DMS79 treated with DMSO at 0.1 percent for 48 hours (cell line): ENCODE results near the gene ENTREP3.

Source experiments
- DNase-seq: peaks from one replicate; lab custom pipeline; 2025; lab: John Stamatoyannopoulos, UW

Gene ENTREP3

DNA sequence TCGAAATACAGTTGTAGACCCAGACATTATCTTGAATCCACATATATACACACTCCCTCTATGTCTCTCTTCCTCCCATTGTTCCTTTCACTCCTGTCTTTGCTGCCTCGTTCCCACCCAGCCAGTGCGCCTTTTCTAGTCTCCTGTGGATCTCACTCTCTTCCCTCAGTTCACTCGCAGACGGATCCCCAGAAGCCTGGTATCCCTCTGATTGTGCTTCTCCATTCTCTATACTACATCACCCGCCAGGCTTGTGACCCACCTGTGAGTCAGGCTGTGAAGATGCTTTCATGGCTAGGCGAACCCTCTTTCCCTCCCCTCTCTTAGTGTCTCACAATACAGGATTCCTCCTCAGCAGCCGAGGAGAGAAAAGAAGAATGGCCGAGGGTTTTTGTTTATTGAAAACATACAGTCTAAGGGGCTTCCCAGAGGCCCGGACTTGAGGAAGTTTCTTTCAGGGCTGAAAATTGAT is 23.4 kb upstream of the ENTREP3 start:
- DNase-seq = no peak

DNA sequence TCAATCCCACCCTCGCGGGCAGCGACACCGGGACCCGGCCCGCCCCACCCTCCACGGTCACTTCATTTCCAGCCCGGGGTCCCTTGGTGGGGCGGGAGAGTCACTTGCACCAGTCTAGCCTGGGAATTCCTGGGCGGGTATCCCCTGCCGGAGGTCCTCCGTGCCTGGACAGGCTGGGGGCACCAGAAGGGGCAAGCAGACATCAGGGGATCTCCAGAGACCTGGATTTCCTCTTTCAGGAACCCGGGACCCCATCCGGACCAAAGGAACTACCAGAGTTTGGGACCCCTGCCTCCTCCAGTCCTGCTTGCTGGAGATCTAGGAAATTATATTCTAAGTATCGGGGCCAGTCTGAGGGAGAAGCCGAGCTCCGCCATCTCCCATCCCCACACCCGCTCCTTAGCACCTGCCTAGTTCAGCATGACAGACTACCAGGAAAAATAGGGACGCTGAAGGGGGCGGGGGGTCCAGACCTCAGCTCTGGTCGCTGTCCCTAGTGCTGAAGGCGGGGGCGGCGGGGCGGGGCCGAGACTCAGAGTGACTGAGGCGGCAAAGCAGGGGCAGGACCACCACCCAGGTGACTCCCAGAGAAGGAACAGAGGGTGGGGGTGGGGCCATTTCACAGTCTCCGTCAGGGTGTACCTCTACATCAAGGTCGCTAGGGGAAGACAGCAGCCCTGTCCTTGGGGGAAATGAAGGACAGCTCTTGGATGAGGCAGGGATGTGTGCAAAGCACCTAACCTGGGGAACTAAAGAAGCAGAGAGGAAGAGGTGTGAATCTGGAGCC is 22.8 kb upstream of the ENTREP3 start:
- peak; percentile 74 for DNase-seq

DNA sequence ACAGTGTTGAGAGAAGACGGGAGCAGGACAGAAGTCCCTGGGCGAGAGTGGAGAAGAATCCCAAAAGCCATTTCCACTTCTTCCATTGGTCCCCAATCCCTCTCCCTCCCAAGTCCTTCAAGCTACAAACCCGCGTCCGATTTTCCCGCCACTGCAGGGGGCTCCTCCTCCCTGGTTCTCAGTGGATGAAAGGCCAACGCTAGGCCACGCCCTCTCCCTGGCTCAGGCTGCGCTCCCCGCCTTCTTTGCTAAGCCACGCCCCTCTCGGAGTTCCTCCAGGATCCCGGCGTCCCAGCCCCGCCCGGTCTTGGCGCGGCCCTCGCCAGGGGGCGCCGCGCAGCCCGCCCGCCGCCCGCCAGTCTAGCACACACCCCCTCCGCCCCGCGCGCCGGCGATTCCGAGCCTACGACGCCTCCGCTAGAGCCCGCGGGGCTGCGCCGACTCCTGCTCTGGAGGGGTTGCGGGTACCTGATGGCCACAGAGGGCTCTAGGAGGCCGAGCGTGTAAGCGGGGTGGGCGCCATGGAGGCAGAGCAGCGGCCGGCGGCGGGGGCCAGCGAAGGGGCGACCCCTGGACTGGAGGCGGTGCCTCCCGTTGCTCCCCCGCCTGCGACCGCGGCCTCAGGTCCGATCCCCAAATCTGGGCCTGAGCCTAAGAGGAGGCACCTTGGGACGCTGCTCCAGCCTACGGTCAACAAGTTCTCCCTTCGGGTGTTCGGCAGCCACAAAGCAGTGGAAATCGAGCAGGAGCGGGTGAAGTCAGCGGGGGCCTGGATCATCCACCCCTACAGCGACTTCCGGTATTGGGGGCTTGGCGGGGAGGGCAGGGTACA is 22.0 kb upstream of the ENTREP3 start, which contains the start of gene HCN3:
TSS of gene HCN3 (plus strand) at position 394 of the 832 bp plus-strand sequence. CDS start at position 522, 128 bp downstream.
- DNase-seq = peak; percentile 98

DNA sequence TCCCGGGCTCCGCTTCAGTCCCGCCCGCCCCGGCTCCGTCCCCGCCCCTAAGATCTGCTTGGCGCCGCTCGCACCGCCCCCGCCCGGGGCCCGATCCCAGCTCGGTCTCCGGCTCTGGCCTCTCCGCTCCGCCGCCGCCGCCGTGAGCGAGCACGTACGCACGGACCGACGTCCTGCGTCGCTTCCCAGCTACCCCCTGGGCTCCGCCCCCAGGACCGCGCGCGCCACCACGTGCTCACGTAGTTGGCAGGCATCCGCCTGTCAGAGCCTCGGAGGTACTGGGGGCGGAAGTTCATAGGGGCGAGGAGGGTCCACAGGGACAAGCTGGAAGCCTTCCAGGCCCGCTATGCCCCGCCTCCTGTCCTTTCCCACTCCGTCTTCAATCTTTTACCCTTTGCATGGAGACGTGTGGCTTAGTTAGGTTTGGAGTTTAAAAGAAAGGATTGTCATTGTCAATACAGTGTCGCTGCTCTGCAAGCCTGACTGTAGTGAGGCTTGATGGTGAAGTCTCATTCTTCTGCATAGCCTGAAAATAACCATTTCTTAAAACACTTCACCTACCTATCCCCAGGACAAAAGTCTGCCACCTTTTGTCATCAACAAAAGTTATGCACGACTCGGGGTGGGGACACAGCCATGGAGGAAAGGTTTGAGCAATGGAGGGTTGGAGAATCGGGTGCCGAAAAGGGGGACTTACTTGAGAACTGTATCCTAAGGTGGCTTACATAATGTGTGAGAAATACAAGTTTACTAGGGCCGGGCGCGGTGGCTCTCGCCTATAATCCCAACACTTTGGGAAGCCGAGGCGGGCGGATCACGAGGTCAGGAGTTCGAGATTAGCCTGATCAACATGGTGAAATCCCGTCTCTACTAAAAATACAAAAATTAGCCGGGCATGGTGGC is 18.3 kb upstream of the ENTREP3 start, which contains the start of gene CLK2:
TSS of gene CLK2 (minus strand) at position 162 of the 903 bp plus-strand sequence. CDS start 2,527 bp downstream, outside the sequence.
- peak; percentile 94 for DNase-seq

DNA sequence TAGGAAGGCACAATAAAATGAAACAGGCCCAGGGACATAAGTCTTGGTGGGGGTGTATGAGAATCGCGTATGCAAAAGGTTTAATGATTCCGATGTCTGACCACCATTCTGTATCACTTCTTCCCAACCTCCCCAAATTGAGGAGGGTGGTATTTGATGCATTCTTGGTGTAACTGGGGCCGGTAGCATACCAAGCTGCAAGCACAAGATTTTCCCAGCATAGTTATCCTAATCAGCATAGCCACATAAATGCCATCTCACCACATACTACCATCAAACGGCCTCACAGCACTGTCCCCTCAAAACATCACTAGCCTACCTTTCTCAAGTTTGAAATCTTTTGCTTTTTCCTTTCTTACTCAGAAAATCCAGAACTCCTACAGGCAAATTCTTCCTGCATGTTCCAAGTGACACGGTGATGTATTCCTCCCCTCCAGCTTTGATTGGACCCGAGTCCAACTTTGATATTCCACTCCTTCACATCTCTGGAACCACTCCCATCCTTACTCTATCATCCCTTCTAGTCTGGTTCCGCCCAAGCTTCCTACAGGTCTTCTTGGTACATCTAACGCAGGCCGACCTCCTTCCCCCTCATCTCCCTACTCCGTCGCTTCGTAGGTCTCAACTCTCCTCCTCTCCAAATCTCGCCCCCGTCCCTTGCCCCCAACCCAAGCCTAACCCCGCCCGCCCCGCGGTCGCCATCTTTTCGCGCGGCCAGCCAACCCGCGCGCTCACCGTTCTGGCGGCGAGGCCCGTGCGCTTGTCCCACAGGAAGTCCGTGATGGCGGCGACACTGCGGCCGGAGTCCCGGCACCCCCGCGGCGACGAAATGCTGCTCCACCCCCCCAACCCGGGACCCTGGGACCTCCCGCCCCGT is 17.4 kb upstream of the ENTREP3 start:
- DNase-seq = peak; percentile 59

DNA sequence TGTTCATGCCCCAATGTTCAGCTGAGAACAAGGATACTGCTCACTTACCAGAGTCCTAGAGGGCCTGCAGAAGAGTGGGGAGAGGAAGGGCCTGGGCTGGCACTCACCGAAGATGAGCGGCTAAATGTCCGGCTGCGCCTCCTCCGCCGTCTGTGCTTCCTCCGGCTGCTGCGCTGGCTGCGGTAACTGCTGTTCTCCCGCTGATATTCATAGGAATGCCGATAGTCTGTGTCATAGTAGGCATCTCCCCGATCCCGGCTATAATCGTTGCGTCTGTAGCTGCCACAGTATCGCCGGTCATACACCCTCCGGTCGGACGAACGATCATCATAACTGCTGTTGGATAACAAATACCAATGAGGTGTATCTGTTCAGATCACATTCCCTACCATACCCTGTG is 14.1 kb upstream of the ENTREP3 start:
- DNase-seq = no peak

DNA sequence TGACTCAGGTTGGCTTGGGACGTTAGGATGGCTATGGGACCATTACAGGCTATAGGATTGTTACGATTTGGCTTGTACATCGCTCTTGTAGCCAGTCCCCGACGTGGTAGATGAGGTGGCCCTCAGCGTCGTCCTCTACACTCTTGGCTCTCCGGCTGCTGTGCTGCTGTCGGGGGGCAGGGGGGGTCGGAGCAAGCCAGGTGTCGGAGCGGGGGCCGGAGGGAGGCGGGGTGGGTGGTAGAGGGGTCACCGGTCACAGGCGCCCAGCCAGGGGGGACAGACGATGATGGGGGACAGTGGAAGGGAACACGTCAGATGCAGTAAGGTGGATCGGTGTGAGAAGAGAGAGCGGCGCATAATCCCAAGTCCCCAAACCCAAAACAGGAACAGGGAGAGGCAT is 13.3 kb upstream of the ENTREP3 start:
- DNase-seq = no peak

DNA sequence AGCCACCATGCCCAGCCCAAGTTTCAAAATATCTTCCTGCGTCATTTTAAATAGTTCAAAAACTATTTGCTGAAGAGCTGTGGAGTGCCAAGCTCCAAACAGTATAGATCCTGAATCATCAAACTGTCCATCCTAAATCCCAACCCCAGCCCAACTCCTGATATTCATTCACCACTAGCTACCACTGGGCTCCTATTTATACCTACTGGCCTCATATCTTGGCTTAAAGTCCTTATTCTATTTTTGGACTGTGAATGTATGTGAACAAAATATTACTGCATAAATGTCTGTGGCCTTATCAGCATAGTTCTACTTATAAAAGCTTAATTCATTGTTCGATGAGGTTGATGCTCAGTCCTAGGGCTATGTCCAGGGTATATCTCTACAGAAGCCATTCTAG is 12.1 kb upstream of the ENTREP3 start:
- DNase-seq = no peak

DNA sequence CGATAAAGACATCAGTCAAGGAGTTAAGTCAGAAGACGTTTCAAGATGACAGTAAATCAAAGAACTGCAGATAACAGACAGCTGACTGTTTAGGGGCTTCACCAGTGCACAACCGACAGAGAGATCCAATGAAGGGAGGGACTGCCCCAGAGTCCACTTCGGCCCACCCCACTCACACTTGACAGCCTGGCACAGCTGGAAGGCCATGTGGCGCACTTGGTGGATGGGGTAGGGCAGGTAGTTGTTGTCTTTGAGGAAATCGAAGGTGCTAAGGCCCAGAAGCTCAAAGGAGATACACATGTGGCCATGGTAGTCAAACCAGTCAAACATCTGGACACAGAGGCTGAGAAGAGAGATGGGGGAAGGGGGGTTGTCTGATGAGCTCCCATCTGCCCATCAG is 11.3 kb upstream of the ENTREP3 start:
- no peak for DNase-seq

DNA sequence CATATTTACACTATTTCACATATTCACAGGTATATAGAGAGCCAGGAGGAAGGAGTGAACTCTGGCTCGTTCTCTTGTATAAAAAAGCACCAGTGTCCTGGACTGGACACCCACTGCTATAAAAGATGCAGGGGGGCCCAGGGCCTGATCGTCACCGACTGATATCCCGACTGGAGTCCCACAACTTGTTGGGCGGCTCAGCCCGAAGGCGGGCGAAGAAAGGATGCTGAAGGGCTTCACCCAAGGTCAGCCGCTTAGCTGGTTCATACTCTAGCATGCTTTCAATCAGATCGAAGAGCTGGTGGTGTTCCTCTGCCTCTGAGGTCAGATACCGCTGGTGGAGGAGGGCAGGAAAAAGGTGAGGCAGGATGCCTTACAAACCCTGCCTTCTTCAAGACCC is 7.8 kb upstream of the ENTREP3 start:
- DNase-seq = no peak

DNA sequence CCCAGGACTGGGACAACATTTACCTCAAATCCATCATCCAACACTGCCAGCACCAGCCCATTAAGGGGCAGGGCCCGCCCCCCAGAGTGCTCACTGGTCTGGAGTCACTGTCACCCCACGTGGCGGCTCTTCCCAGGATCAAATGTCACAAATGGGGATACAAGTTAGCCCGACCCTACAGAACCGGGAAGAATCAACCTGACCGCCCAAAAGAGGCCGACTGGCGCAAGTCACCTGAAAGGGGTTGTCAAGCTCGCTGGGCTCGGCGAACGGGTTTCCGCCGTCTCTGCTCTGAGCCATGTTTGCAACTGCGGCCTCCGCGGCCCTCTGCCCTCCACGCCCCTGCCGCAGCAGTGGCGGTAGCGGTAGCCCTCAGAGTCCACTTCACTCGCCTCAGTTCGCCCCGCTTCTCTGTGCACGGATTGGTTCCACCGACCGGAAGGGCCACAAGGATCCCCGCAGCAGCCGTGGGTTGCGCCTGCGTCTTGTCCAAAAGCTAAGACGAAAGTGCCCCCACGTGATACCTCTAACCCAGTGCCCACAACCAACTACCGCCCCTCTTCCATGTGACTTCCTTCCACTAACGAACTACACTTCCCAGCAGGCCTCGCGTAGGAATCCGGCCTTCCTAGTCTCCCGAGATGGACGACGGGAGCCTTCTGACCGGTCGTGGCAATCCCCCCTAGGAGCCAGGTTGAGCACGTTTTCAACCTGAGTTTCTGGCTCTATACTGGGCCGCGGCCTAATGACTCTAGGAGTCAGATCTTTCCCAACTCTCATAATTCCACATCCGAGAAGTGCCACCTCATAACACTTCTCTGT is 6.8 kb upstream of the ENTREP3 start, which contains the start of gene SCAMP3:
TSS of gene SCAMP3 (minus strand) at position 509 of the 822 bp plus-strand sequence. CDS start at position 300, 209 bp downstream.
- DNase-seq = peak; percentile 98

DNA sequence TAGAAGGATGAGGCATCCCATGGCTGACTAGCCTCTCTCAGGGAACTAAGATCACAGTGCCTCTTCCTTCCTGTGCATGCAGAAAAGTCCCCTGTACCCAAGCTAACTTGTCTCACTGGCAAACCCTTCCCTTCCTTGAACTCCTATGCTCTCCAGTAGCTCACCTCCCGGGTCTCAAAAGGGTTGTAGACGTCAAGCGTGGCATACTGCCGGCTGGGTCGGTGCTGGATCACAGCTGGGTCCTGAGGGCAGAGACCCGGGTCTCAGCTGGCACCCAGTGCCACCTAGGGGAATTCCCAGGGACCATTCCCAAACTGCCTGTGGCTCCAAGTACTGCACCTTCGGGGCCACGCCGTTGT is 6.2 kb upstream of the ENTREP3 start:
- no peak for DNase-seq

DNA sequence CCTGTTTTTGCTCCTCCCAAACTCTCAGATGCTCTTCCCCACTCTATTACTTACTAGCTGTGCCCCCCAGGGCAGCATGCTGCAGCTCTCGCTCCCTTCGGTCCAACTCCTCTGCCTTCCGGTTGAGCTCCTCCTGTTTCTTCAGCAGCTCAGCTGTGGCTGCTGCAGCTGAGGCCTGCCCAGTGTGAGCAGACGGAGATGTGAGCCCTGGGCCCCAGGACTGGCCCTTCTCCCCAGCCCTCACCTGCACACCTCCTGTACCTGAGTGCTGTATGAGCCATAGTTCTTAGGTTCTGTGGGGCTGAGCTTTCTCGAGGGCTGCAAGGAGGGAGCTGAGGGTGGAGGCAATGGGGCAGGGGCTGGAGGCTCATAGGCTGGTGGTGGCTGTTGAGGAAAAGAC is 5.0 kb upstream of the ENTREP3 start:
- DNase-seq = no peak

DNA sequence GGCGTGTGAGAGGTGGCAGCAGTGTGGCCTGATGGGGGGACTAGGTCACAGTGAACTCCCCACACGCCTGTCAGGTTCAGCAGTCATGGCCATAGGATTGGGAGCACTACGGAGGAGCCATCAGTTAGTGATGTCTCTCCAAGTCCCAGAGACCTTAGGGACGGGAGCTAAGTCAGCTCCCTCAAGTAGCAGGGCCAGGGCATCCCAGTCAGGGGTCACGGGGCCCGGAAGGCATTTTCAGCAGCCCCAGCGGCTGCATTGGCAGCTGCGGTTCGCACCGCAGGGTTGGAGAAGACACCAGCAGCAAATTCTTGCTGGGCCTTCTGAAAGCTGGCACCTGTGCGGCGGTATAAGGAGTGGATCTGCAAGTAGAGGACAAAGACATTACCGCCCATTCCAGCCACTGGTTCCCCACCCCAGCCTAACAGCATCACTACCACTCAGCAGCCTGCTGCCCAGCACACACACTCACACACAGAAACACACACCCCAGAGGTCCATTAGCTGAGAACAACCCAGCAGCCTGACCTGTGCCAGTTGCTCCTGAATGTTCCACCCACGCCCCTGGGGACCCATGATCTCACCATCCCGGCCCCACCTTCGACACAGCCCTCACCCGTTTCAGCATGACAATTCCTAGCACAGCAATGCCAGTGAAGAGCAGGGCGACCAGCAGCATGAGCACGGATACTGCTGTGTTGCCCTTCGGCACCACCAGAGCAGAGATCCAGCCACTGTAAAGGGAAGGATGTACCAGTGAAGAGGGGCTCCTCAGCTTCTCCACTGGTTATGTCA is 972 bp upstream of the ENTREP3 start:
- no peak for DNase-seq

DNA sequence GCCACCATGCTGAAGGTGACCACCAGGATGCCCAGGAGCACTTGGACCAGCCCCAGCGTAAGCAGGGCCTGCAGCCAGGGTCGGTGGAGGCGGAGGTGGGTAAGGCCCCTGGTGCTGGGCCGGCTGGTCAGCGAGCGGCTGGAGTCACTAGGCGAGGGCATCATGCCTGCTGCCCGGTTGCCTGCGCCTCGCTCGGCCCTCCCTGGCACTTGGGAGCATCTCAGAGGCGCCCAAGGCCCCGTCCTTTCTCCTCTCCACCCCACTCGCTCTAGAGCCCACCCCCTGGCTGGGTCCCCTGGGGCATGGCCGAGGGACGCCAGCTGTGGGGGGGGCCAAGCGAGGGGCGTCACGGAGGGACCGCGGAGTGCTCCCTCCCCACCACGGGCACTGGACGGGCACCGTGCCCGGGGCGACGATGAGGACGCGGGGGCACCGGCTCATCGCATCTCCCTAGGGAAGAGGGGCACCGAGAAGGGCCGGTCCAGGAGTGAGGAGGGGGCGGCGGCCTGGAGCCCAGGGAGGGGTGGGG is 505 bp downstream of the ENTREP3 start:
- no peak for DNase-seq

DNA sequence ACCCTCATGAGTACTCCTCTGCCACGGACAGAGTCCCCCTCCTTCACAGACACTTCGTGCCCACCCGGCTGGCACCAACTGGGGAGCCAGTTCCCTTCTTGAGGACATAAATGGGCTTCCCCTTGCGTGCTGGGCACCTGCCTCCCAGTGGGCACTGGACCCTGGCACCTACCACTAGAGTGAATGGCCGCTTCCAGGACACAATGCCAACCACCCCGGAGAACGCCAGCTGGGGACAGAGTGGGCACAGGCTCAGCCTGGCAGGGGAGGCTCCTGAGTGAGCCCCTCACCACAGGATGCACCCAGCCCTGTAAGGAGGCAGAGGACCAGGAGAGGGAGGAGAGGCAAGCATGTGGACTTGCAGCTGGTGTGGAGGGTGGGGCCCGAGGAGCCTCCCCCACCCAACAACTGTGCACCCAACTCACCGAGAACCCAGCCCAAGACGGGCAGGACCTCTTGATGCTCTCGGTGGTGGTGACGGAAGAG is 1.0 kb downstream of the ENTREP3 start:
- DNase-seq = no peak

DNA sequence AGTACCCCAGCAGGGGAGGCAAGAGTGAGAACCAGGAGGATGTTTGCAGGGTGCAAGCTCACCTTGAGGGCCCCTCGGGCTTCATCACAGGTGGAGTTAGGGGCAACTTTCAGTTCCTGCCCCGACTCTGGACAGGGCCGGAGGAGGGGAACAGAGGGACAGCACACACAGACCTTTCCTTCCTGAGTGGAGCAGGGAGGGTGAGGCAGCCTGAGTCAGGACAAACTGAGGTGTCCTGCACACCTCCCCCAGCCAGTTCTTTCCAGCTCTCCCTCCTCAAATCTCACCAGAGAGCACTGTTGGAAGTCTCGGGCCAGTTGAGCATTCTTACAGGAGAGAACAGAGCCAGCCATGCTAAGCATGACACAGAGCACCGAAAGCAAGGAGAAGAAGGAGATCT is 1.5 kb downstream of the ENTREP3 start:
- DNase-seq = no peak

DNA sequence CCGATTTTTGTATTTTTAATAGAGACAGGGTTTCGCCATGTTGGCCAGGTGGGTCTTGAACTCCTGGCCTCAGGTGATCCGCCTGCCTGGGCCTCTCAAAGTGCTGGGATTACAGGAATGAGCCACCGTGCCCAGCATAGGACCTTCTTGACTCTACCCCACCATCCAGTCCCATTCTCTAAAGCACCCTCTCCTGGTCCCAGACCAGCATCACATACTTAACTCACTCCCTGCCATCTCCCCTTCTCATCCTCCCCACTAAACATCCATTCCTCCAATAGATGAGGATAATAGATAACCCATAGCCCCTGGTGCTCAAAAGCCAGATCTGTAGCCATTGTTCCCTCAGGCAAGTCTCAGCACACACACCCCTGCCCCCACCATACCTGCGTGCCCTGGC is 2.1 kb downstream of the ENTREP3 start:
- no peak for DNase-seq

DNA sequence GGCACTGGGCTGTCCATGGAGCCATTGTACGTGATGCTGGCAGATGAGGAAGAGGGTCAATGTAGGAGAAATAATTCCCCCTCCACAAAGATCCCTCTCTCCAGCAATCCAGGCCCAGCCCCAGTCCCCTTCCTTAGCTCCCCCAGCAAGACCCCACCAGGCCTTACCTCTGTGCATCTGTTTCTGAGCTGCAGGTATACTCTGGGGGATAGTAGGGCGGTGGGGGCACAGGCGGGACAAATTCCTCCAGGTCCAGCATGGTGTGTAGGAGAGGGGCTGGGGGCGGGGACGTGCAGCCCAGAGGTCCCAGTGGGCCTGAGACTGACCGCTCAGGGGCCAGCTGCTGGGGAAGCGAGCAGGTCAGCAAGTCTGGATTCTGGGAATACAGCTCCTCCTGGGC is 3.7 kb downstream of the ENTREP3 start:
- no peak for DNase-seq
